ENCODE measurements around the gene PIPOX.

Gene PIPOX

DNA sequence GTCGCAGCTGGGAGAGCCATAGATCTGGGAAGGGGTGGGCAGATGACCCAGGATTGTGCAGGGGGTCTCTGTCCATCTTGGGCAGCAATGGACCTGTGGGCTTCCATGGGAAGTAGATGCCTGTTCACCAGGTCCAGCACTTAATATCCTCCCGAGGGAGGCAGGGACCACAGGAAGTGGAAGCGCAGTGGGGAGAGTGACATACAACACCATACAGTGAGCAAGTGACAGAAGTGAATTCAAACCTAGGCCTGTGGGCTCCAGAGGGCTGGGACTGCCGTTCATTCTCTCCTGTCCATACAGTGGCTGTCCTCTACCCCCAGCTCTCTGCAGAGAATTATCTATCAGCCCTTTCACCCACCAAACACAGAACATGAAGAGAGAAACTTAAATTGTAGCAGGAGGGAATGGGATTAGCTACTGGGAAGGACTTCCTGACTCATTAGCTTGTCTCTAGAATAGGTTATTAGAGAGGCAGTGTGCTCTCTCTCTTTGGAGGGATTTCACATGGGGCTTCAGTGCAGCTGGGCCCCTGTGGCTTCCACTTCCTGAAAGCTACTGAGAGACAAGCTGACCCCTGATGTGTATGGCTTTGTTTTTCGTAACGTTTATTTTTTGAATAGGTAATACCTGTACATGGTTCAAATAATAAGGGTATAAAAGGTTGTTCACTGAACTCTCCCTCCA lies 24.0 kb upstream of the PIPOX start:
- DNase-seq (ENCODE audit: low read depth), result no peak
- no peak overlapping the region for H3K4me3 ChIP-seq (ENCODE audit: low read depth, low read length)
- TF ChIP-seq, protein P1, sequence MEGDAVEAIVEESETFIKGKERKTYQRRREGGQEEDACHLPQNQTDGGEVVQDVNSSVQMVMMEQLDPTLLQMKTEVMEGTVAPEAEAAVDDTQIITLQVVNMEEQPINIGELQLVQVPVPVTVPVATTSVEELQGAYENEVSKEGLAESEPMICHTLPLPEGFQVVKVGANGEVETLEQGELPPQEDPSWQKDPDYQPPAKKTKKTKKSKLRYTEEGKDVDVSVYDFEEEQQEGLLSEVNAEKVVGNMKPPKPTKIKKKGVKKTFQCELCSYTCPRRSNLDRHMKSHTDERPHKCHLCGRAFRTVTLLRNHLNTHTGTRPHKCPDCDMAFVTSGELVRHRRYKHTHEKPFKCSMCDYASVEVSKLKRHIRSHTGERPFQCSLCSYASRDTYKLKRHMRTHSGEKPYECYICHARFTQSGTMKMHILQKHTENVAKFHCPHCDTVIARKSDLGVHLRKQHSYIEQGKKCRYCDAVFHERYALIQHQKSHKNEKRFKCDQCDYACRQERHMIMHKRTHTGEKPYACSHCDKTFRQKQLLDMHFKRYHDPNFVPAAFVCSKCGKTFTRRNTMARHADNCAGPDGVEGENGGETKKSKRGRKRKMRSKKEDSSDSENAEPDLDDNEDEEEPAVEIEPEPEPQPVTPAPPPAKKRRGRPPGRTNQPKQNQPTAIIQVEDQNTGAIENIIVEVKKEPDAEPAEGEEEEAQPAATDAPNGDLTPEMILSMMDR (IDR thresholded peaks at IDR 0.05; ENCODE audit: low read depth, low read length, missing control alignments), result no peak

GRCh38 chr17:29019475-29020181 lies 23.3 kb upstream of the PIPOX start:
- no peak for DNase-seq (ENCODE audit: low read depth)
- in situ Hi-C loops (cut with HindIII; ENCODE audit: low sequenced_read_pairs), result no loop called here
- TF ChIP-seq, protein P1 (IDR thresholded peaks at IDR 0.05; ENCODE audit: low read depth, low read length, missing control alignments), result no peak
- no peak overlapping the region for H3K4me3 ChIP-seq (ENCODE audit: low read depth, low read length)

More for the DNA sequence above, 24.0 kb upstream of the PIPOX start:
- in situ Hi-C loops (cut with HindIII; ENCODE audit: low sequenced_read_pairs), result no loop called here

- TF ChIP-seq, protein P1 (IDR thresholded peaks at IDR 0.05; ENCODE audit: low read depth, low read length, missing control alignments), result no peak
- no peak for DNase-seq (ENCODE audit: low read depth)
- H3K4me3 ChIP-seq (ENCODE audit: low read depth, low read length), result no peak overlapping the region
- in situ Hi-C loops (cut with HindIII; ENCODE audit: low sequenced_read_pairs), result no loop called here
Observed at GRCh38 chr17:29020576-29020975, 22.4 kb upstream of the PIPOX start.

GRCh38 chr17:29021226-29021625 lies 21.7 kb upstream of the PIPOX start:
- TF ChIP-seq, protein P1 (IDR thresholded peaks at IDR 0.05; ENCODE audit: low read depth, low read length, missing control alignments), result no peak
- DNase-seq (ENCODE audit: low read depth), result no peak
- in situ Hi-C loops (cut with HindIII; ENCODE audit: low sequenced_read_pairs), result no loop called here
- no peak overlapping the region for H3K4me3 ChIP-seq (ENCODE audit: low read depth, low read length)

- no peak overlapping the region for H3K4me3 ChIP-seq (ENCODE audit: low read depth, low read length)
- TF ChIP-seq, protein P1 (IDR thresholded peaks at IDR 0.05; ENCODE audit: low read depth, low read length, missing control alignments), result no peak
- DNase-seq (ENCODE audit: low read depth), result no peak
- in situ Hi-C loops (cut with HindIII; ENCODE audit: low sequenced_read_pairs), result no loop called here
Observed at GRCh38 chr17:29022074-29022473, 20.9 kb upstream of the PIPOX start.

DNA sequence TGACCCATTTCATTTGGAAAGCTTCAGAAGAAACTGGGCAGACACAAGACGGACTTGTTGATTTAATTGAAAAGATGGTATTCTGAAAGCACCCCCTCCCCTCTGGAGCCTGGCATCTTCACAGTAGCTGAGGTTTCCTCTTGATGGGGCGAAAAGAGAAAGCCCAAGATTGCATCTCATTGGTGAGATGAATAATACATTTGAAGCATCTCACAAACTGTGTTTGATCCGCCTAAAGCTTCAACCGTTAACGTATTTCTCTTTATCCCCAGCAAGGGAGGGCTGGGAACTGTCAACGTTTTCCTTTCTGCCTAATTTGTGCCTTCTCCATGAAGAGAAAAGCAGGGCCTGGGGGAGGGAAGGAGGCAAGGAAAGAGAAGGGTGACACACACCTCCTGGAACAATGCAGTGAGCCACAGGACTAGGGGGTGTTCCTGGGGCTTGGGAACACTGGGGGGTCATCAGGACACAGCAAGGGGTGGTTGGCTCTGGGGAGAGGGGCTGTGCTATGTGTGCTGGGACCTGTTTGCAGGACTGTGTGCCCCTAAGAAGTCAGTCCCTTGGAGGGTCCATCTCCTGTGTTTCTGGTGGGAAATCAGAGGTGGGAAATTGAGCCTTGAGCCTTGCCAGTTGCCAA lies 18.5 kb upstream of the PIPOX start:
- in situ Hi-C loops (cut with HindIII; ENCODE audit: low sequenced_read_pairs), result no loop called here
- DNase-seq (ENCODE audit: low read depth), result no peak
- TF ChIP-seq, protein P1 (IDR thresholded peaks at IDR 0.05; ENCODE audit: low read depth, low read length, missing control alignments), result no peak
- H3K4me3 ChIP-seq (ENCODE audit: low read depth, low read length), result no peak overlapping the region

Measured in astrocyte of the cerebellum (primary cell).